GM04503 (cell line): Measurements from ENCODE around the gene RBM33.

Source experiments
- DNase-seq: peaks from one replicate; pipeline ENCODE4 v3.0.0-alpha.2; 2012; ENCODE audit warnings: low read depth

RBM33 gene

GRCh38 chr7:155747209-155747608 lies 102.7 kb downstream of the RBM33 start:
- DNase-seq = no peak

GRCh38 chr7:155749578-155749977 lies 105.1 kb downstream of the RBM33 start:
- DNase-seq = no peak

DNA sequence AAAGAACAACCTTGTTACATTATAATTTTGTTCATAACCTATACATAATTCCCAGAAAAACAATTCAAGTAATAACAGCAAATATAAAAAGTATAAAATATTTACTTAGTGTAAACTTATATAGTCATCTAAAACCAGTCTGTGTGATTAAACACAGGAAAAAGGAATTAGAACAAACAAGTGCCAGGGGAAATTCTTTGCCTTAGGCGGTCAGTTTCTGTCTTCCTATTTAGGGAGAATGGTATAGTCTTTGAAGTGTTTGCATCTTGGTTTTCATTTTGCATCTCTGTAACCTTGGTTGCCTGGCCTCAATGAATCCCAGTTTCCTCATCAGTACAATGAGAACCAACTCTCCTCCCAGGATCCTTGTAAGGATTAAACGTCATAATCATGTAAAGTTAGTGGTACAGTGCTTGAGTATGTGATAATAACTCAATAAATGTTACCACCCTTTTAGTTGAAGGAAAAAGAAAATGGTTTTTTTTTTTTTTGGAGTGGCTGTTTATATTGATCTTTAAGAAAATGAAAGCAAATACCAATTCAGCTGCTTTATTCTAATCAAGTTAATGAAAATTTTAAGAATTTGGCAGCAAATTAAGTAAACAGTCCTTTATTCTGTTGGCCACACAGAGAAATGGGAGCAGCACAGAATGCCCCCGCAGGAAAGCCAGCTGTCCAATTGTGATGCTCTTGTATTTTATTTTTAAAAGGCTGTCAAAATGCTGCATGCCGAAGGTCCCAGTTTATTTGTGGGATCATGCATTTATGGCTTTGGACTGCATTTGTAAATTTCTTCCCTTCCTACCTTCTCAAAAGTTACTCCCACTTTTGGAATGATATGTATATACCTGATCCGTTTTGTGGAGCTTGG lies 106.0 kb downstream of the RBM33 start:
- no peak for DNase-seq

- no peak for DNase-seq
These were observed 106.9 kb downstream of the RBM33 start for GRCh38 chr7:155751409-155751808.

GRCh38 chr7:155752756-155753445 lies 108.4 kb downstream of the RBM33 start:
- DNase-seq = no peak

DNA sequence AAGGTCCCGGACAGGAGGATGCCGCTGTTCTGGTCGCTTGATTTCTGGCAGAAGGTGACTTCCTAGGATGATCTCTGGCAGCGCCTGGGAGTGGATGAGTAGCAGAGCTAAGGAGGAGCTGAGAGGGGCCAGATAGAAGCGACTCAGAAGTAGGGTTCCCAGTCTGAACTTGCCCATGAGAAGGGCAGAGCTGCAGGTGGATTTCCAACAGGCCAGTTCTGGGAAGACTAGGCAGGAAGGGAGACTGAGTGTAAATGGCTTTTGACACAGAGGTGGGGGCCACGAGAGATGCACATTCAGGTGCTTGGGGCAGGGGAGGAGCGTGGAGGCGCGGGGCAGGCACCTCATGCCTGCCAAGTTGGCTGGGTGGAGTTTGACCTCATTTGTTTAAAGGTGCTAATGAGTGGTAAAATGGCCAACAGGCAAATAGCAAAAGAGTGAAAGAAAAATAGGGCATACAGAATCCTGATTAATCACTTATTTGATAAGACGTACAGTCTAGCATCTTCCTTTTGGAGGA lies 109.0 kb downstream of the RBM33 start:
- DNase-seq = no peak

DNA sequence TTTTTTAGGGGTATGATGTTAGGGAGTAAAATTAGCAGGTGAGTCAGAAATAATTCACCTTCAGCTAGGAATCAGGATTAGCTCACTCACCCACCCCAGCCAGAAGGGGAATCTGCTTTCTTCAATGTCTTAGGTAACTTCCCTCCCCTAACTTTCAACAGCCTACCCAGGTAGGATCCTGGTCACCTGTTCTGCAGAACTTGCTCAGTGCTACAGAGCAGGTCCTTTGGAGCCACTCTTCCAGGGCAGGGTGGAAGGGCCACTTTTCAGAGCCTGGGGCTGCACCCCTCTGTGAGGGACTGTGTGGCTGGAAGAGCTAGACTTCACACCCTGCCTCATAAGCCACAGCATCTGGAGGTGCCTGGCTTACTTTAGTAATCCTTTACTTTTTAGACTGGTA lies 109.7 kb downstream of the RBM33 start:
- no peak for DNase-seq

DNA sequence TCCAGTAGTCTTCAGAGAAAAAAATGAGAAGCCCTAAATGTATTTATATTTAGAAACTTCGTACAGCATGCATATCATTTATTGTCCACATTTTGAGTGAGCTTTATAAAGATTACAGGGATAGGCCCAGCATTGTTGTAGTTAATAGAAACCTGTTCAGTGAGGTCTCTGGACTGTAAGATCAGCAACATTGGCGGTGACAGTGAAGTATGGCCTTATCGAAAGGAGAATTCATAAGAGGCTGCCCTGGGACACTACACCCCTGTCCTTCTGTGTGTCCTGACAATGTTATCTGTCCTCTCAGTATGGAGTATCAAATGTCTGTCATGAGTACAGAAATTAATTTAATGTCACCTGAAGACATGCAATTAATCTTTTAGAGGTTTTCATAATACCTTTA lies 110.6 kb downstream of the RBM33 start:
- no peak for DNase-seq

GRCh38 chr7:155756322-155756721 lies 111.9 kb downstream of the RBM33 start:
- no peak for DNase-seq

DNA sequence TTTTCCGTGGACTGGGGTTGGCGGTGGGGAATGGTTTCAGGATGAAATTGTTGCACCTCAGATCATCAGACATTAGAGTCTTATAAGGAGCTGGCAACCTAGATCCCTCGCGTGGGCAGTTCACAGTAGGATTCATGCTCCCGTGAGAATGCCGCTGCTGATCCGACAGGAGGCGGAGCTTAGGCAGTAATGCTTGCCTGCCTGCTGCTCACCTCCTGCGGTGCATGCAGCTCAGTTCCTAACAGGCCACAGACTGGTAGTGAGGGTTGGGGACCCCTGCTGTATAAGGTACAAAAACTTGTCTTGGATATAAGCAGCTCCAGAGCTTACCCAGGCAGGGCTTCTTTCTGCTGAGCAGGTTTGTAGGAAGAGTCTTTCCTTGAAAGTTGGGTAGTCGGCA lies 113.9 kb downstream of the RBM33 start:
- DNase-seq = no peak

- no peak for DNase-seq
These were observed 115.4 kb downstream of the RBM33 start for GRCh38 chr7:155759740-155760430.

DNA sequence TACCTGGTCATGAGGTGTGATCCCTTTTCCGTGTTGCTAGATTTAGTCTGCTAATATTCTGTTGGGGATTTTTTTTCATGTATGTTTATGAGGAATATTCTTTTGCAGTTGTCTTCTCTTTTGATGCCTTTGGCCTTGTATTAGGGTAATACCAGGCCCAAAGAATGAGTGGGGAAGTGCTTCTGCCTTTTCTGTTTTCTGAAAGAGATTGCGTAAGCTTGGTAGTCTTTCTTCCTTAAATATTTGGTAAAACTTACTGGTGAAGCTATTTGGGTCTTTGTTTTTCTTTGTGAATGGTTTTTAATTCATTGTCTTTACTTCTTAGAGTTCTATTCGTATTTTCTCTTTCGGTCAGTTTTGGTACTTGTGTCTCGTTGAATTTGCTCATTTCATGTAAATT lies 116.7 kb downstream of the RBM33 start:
- no peak for DNase-seq

GRCh38 chr7:155762036-155762435 lies 117.6 kb downstream of the RBM33 start:
- DNase-seq = no peak

DNA sequence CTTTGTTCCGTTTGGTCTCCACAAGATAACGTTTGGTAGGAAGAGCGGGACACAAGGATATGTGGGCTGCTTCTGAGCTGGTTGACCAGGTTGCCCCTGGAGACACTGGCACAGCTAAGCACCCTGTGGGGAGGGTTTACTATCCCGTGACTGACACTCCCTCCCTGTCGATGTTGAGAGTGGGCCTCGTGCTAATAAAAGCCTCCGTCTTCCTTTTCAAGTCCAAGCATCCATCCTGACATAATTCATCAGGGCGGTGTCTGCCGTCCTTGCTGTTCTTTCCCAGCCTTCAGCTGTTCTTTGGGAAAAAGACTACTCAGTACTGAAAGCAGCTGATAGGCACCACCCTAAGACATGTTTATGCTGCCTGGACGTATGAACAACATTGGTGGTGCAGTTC lies 118.2 kb downstream of the RBM33 start:
- no peak for DNase-seq

- DNase-seq = no peak
These were observed 118.7 kb downstream of the RBM33 start for GRCh38 chr7:155763122-155763521.

DNA sequence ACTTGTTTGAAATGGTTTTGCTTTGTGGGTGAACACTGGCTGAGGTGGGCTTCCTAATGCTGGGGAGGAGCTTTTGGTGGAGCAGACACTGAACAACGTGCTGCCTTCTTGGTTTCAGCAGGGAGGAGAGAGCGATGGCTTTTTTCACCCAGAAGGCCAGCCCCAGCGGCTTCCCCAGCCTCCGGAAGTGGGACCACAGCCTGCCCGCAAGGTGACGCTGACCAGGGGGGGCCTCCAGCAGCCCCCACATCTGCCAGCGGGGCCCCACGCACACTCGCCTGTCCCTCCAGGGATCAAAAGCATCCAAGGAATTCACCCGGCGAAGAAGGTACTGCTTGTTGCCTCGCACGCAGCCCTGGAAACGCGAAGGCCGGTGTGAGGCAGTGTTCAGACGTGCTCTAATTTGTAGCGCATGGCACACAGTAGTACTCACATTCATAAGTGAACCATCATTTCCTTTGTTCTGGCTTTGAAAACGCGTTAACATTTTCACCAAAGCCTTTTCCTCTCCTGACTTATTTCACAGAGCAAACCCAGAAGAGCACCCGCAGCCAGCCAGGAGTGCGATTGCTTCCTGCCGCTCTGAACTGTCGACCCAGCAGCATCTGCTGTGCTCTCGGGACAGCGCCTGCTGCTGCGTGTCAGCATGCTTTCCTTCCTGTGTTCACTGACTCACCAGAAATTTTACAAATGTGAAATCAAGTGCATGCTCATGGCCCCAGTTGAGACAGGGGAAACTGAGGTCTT lies 119.4 kb downstream of the RBM33 start:
- no peak for DNase-seq

DNA sequence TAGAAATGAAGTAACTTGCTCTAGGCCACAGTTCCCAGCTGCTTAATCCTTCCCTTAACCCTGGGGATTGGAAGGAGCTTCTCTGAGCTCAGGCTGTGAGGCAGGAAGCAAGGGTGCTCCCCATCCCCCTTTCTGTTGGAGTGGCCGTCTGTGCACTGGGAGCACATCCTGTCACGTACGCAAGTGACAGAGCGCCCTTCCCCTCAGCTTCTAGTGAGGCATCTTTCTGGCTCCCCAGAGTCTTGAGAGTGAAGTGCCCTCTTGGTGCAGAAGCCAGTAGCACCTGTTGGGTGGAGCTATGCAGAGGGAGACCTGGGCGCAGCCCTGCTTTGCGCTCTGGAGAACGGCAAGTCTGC lies 120.0 kb downstream of the RBM33 start:
- no peak for DNase-seq

- no peak for DNase-seq
These were observed 121.0 kb downstream of the RBM33 start for GRCh38 chr7:155765458-155765857.

- no peak for DNase-seq
These were observed 121.9 kb downstream of the RBM33 start for GRCh38 chr7:155766386-155766785.

- DNase-seq = no peak
These were observed 122.8 kb downstream of the RBM33 start for GRCh38 chr7:155766966-155767916.

- DNase-seq = peak; percentile 79
These were observed 125.2 kb downstream of the RBM33 start for GRCh38 chr7:155769701-155770100.
